GM10248 (cell line): ENCODE measurements around the gene PAX8.
"Not testable (repeated sequence)": the region's sequence is repeated elsewhere in the genome, so short reads cannot be mapped to it uniquely, and the experiment has no call there.

Source experiments
- CTCF ChIA-PET: fragments of 300-600 bp; sonication (Branson Sonifier 250); formaldehyde crosslinking; extraction: SDS; loops from one replicate; lab custom pipeline; 2021; ENCODE audit warnings: antibody characterized with exemption; lab: Yijun Ruan, JAX
- POLR2A ChIA-PET: fragments of 350-650 bp; sonication (Branson Sonifier 250); formaldehyde crosslinking; extraction: SDS; loops from one replicate; lab custom pipeline; 2020; ENCODE audit warnings: antibody characterized with exemption; lab: Yijun Ruan, JAX
- DNase-seq: peaks from one replicate; pipeline ENCODE4 v3.0.0; 2012; ENCODE audit errors: extremely low spot score
- CTCF ChIP-seq: IDR thresholded peaks from 2 replicates; pipeline ENCODE4 v1.5.1; 2012; ENCODE audit warnings: mild to moderate bottlenecking, low read depth; ENCODE audit errors: extremely low read depth, missing control alignments, control extremely low read depth

PAX8 gene

GRCh38 chr2:113278742-113279139 lies at the start of gene PAX8:
Gene PAX8, minus strand, starts transcription at chr2:113278921. Its CDS starts 527 bp downstream, at chr2:113278394.
- no peak for TF ChIP-seq CTCF
- ChIA-PET CTCF (interaction anchor here (1.3 to 1.5 kb wide), 2 partner anchors 19 to 112 kb away, joined by 5 read pairs; no protein-coding TSS in a partner anchor), POLR2A (no interaction called here)
- DNase-seq, result no peak

GRCh38 chr2:113328043-113328442 lies 49.3 kb upstream of the PAX8 start:
- POLR2A ChIA-PET, result no interaction called here
- TF ChIP-seq CTCF, result no peak
- DNase-seq, result no peak
- CTCF ChIA-PET, result no interaction called here

GRCh38 chr2:113325161-113325731 lies 46.5 kb upstream of the PAX8 start:
- DNase-seq, POLR2A ChIA-PET, CTCF ChIA-PET: not testable (repeated sequence)

GRCh38 chr2:113324684-113325160 lies 46.0 kb upstream of the PAX8 start:
- CTCF ChIA-PET, result no interaction called here
- DNase-seq, result peak; percentile 68
- POLR2A ChIA-PET, result no interaction called here
- TF ChIP-seq CTCF, result no peak

- POLR2A ChIA-PET, CTCF ChIA-PET, DNase-seq: not testable (repeated sequence)
Measured at GRCh38 chr2:113323129-113323528, 44.4 kb upstream of the PAX8 start.

GRCh38 chr2:113320106-113320505 lies 41.4 kb upstream of the PAX8 start:
- DNase-seq, POLR2A ChIA-PET, CTCF ChIA-PET: not testable (repeated sequence)

- CTCF ChIA-PET, DNase-seq, POLR2A ChIA-PET: not testable (repeated sequence)
Measured at GRCh38 chr2:113318941-113319340, 40.2 kb upstream of the PAX8 start.

GRCh38 chr2:113316085-113316484 lies 37.4 kb upstream of the PAX8 start:
- CTCF ChIA-PET, result interaction anchor here (1.0 kb wide), 2 partner anchors 18 to 56 kb away, joined by 3 to 4 read pairs; no protein-coding TSS in a partner anchor
- DNase-seq, result no peak
- no peak for TF ChIP-seq CTCF
- POLR2A ChIA-PET, result no interaction called here

GRCh38 chr2:113314663-113315062 lies 35.9 kb upstream of the PAX8 start:
- DNase-seq, POLR2A ChIA-PET: not testable (repeated sequence)
- CTCF ChIA-PET, result interaction anchor here (1.1 kb wide), 1 partner anchor 10 kb away, joined by 3 read pairs; no protein-coding TSS in a partner anchor

- CTCF ChIA-PET, result not testable (repeated sequence)
Measured at GRCh38 chr2:113314176-113314575, 35.5 kb upstream of the PAX8 start.

GRCh38 chr2:113311781-113312180 lies 33.1 kb upstream of the PAX8 start:
- not testable (repeated sequence) for DNase-seq
- CTCF ChIA-PET, result interaction anchor here (1.1 kb wide), 1 partner anchor 79 kb away, joined by 3 read pairs; no protein-coding TSS in a partner anchor

More at GRCh38 chr2:113314176-113314575, 35.5 kb upstream of the PAX8 start:
- DNase-seq, POLR2A ChIA-PET: not testable (repeated sequence)

GRCh38 chr2:113311191-113311590 lies 32.5 kb upstream of the PAX8 start:
- POLR2A ChIA-PET, DNase-seq: not testable (repeated sequence)
- CTCF ChIA-PET, result interaction anchor here (1.1 kb wide), 1 partner anchor 80 kb away, joined by 3 read pairs; no protein-coding TSS in a partner anchor

More at GRCh38 chr2:113311781-113312180, 33.1 kb upstream of the PAX8 start:
- POLR2A ChIA-PET, result not testable (repeated sequence)
